Stimulated activated CD8-positive, alpha-beta memory T cell treated with anti-CD3 and anti-CD28 coated beads, Interleukin-7, amount 100 ng/mL, for 4 hours (primary cell): ENCODE measurements around the gene TEDC2.
"Not testable (repeated sequence)": the region's sequence is repeated elsewhere in the genome, so short reads cannot be mapped to it uniquely, and the experiment has no call there.

ENCODE experiments used
- DNase-seq, 2 donors: peaks; one replicate each; pipeline ENCODE4 v3.0.0-alpha.2; 2020; ENCODE audit warnings: low read depth in 2 of 2

Gene TEDC2

GRCh38 chr16:2459647-2460390, at the start of gene TEDC2:
TSS of gene TEDC2 (plus strand) at chr16:2460109. CDS start at chr16:2460145, 36 bp downstream.
- peak; percentile 91 to 96 for DNase-seq

- no peak for DNase-seq
Measured at GRCh38 chr16:2415085-2415484, 44.8 kb upstream of the TEDC2 start.

- DNase-seq: no peak
Measured at GRCh38 chr16:2420035-2420434, 39.9 kb upstream of the TEDC2 start.

GRCh38 chr16:2422123-2422867, 37.6 kb upstream of the TEDC2 start:
- DNase-seq: no peak

GRCh38 chr16:2424061-2425007, 35.6 kb upstream of the TEDC2 start:
- no peak for DNase-seq

GRCh38 chr16:2425008-2425518, 34.8 kb upstream of the TEDC2 start:
- no peak for DNase-seq

GRCh38 chr16:2425825-2426430, 34.0 kb upstream of the TEDC2 start:
- DNase-seq: no peak

GRCh38 chr16:2426941-2427361, 33.0 kb upstream of the TEDC2 start:
- no peak for DNase-seq

- DNase-seq: no peak
Measured at GRCh38 chr16:2427526-2427925, 32.4 kb upstream of the TEDC2 start.

- DNase-seq: no peak
Measured at GRCh38 chr16:2428051-2428783, 31.7 kb upstream of the TEDC2 start.

- DNase-seq: no peak
Measured at GRCh38 chr16:2428784-2429033, 31.2 kb upstream of the TEDC2 start.

- DNase-seq: peak; percentile 94 to 97
Measured at GRCh38 chr16:2429034-2429770, 30.7 kb upstream of the TEDC2 start, which contains the start of gene CCNF. TSS of gene CCNF (plus strand) at chr16:2429447. CDS start at chr16:2429482, 35 bp downstream.

GRCh38 chr16:2429771-2430663, 29.9 kb upstream of the TEDC2 start:
- no peak for DNase-seq

- no peak for DNase-seq
Measured at GRCh38 chr16:2432286-2432685, 27.6 kb upstream of the TEDC2 start.

- DNase-seq: no peak
Measured at GRCh38 chr16:2432801-2433505, 27.0 kb upstream of the TEDC2 start.

- not testable (repeated sequence) for DNase-seq
Measured at GRCh38 chr16:2435236-2435635, 24.7 kb upstream of the TEDC2 start.

GRCh38 chr16:2436110-2436509, 23.8 kb upstream of the TEDC2 start:
- DNase-seq: no peak

- no peak for DNase-seq
Measured at GRCh38 chr16:2437032-2437790, 22.7 kb upstream of the TEDC2 start.
